Left ventricle myocardium inferior (tissue), 1 donor: Measurements from ENCODE around the gene FNTB. TPM values are rescaled to one million over a fixed set of nuclear protein-coding genes. Genes with fewer than 3 reads are reported as not detected.

Experiments
- DNase-seq: peaks from one replicate; pipeline ENCODE4 v3.0.0-alpha.2; 2020
- H3K27ac ChIP-seq: fragments of 200-600 bp; replicated peaks from 2 replicates; pipeline ENCODE4 v1.8.0; 2021
- H3K27me3 ChIP-seq: fragments of 200-600 bp; 2 replicates; pipeline ENCODE4 v1.8.0; 2021; ENCODE audit warnings: low read depth
- H3K36me3 ChIP-seq: fragments of 200-600 bp; 2 replicates; pipeline ENCODE4 v1.8.0; 2021
- H3K4me1 ChIP-seq: fragments of 200-600 bp; 2 replicates; pipeline ENCODE4 v1.8.0; 2021
- H3K4me3 ChIP-seq: fragments of 200-600 bp; 2 replicates; pipeline ENCODE4 v1.8.0; 2021; ENCODE audit warnings: mild to moderate bottlenecking, moderate library complexity
- H3K9me3 ChIP-seq: fragments of 200-600 bp; replicated peaks from 2 replicates; pipeline ENCODE4 v1.8.0; 2021
- intact Hi-C: fragments of 100-400 bp; cut with micrococcal nuclease; formaldehyde crosslinking; loops from one replicate; pipeline ENCODE4 v1.11.0; 2022
- total RNA-seq: library from RNA; stranded (reverse); fragmentation: NEBNext Ultra II Directional; extraction: Animal tissue kit (Norgen Biotek cat#: 25700); gene quantifications from one replicate; pipeline ENCODE4 v1.2.1, GENCODE V29; 2021
- TF ChIP-seq, protein P1 (sequence below): fragments of 200-600 bp; IDR thresholded peaks from 2 replicates; pipeline ENCODE4 v1.8.0; 2021; ENCODE audit warnings: antibody characterized with exemption, mild to moderate bottlenecking, borderline replicate concordance
- donor health status: DM: no; HTN: yes; CAD: no; lungs with severe emphysema.

Gene FNTB
- total RNA-seq, 1 donor from 2014 or later: 17.9 TPM

DNA sequence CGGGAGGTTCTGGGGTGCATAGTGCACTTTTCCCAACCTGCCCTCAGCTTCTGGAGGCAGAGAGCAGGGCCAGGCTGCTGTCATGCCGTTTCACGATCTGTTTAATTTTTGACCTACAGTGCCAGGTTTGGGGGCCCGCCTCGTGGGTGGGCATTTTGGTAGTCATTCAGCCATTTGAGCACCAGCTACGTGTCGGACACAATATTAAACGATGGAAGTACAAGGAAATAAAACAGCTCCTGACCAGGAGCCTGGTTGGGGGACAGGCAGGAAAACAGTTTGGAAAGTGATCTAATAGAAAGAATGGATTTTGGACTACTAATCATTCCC is 708 bp downstream of the FNTB start:
- Histone ChIP-seq H3K4me3 (peak overlapping the region; percentile 80), H3K9me3 (no peaks in the 10 kb centered on the region), H3K36me3 (no peaks in the 10 kb centered on the region), H3K4me1 (peaks cover 31% of the 10 kb centered on the region), H3K27ac (peak overlapping the region; percentile 94), H3K27me3 (no peaks in the 10 kb centered on the region)
- TF ChIP-seq, protein P1, sequence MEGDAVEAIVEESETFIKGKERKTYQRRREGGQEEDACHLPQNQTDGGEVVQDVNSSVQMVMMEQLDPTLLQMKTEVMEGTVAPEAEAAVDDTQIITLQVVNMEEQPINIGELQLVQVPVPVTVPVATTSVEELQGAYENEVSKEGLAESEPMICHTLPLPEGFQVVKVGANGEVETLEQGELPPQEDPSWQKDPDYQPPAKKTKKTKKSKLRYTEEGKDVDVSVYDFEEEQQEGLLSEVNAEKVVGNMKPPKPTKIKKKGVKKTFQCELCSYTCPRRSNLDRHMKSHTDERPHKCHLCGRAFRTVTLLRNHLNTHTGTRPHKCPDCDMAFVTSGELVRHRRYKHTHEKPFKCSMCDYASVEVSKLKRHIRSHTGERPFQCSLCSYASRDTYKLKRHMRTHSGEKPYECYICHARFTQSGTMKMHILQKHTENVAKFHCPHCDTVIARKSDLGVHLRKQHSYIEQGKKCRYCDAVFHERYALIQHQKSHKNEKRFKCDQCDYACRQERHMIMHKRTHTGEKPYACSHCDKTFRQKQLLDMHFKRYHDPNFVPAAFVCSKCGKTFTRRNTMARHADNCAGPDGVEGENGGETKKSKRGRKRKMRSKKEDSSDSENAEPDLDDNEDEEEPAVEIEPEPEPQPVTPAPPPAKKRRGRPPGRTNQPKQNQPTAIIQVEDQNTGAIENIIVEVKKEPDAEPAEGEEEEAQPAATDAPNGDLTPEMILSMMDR: no peak
- no peak for DNase-seq
- intact Hi-C loops: no loop called here

DNA sequence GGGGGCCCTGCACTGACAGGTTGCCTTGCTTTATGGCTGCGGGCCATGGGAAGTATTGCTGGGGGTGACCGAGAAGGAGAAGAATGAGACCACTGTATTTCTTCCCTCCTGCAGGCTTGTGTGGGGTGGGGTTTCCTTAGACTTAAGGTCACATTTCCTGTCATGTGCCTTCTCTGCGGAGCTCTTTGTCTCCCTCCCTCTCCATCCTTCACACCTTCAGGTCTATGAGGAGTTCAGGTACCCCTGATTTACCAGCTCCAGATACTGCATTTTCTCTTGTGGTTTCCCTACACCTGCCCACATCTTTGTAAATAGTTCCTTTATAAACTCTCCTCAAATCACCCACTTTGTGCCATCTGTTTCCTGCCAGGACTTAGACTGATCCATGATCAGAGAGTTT is 3.6 kb downstream of the FNTB start:
- no peaks in the 10 kb centered on the region for H3K27me3 ChIP-seq
- no peak overlapping the region for H3K4me3 ChIP-seq
- intact Hi-C loops: no loop called here
- TF ChIP-seq, protein P1: no peak
- no peaks in the 10 kb centered on the region for H3K9me3 ChIP-seq
- peaks cover 34% of the 10 kb centered on the region for H3K4me1 ChIP-seq
- H3K36me3 ChIP-seq: no peaks in the 10 kb centered on the region
- H3K27ac ChIP-seq: no peak overlapping the region
- no peak for DNase-seq

- TF ChIP-seq, protein P1: no peak
- Histone ChIP-seq H3K27ac (no peak overlapping the region), H3K9me3 (no peaks in the 10 kb centered on the region), H3K4me3 (no peak overlapping the region), H3K27me3 (no peaks in the 10 kb centered on the region), H3K36me3 (no peaks in the 10 kb centered on the region), H3K4me1 (peaks cover 33% of the 10 kb centered on the region)
- intact Hi-C loops: no loop called here
- no peak for DNase-seq
Measured at GRCh38 chr14:64990939-64991338, 4.2 kb downstream of the FNTB start.

- H3K4me3 ChIP-seq: no peak overlapping the region
- no peaks in the 10 kb centered on the region for H3K36me3 ChIP-seq
- TF ChIP-seq, protein P1: no peak
- no peak for DNase-seq
- no peak overlapping the region for H3K27ac ChIP-seq
- peaks cover 24% of the 10 kb centered on the region for H3K4me1 ChIP-seq
- no peaks in the 10 kb centered on the region for H3K27me3 ChIP-seq
- intact Hi-C loops: no loop called here
- no peaks in the 10 kb centered on the region for H3K9me3 ChIP-seq
Measured at GRCh38 chr14:64992328-64992885, 5.7 kb downstream of the FNTB start.

GRCh38 chr14:64993266-64993930 is 6.7 kb downstream of the FNTB start:
- Histone ChIP-seq H3K9me3 (no peaks in the 10 kb centered on the region), H3K4me1 (peaks cover 15% of the 10 kb centered on the region), H3K27me3 (no peaks in the 10 kb centered on the region), H3K27ac (no peak overlapping the region), H3K36me3 (no peaks in the 10 kb centered on the region), H3K4me3 (no peak overlapping the region)
- DNase-seq: no peak
- TF ChIP-seq, protein P1: no peak
- intact Hi-C loops: no loop called here
